ENCODE data around the gene EFCAB6.

The EFCAB6 gene

GRCh38 chr22:43736651-43737050 is 75.5 kb downstream of the EFCAB6 start:
- no peaks in the 10 kb centered on the region for H4K20me1 ChIP-seq (ENCODE audit: insufficient read depth, low read length)
- no peak overlapping the region for H3K4me2 ChIP-seq (ENCODE audit: low read length)
- H3K9ac ChIP-seq (ENCODE audit: low read length), result no peak overlapping the region
- H3K27me3 ChIP-seq (ENCODE audit: insufficient read depth, low read length), result peaks cover 4% of the 10 kb centered on the region
- H3K4me1 ChIP-seq (ENCODE audit: insufficient read depth, low read length, severe bottlenecking), result no peaks in the 10 kb centered on the region
- H3K9me2 ChIP-seq (ENCODE audit: low read depth, low read length), result no peaks in the 10 kb centered on the region
- no peak overlapping the region for H3K4me3 ChIP-seq (ENCODE audit: low read depth, low read length, poor library complexity, severe bottlenecking)
- no peaks in the 10 kb centered on the region for H3K9me3 ChIP-seq (ENCODE audit: low read length)
- no peaks in the 10 kb centered on the region for H3F3A ChIP-seq (ENCODE audit: insufficient read depth, low read length)
- H3K27ac ChIP-seq (ENCODE audit: low read depth, low read length, poor library complexity, severe bottlenecking), result no peak overlapping the region
- TF ChIP-seq EZH2 (IDR thresholded peaks at IDR 0.05; ENCODE audit: borderline replicate concordance, low read length) (no peak), CTCF (IDR thresholded peaks at IDR 0.05; ENCODE audit: low read length) (no peak)
- H2AFZ ChIP-seq (ENCODE audit: low read length), result no peak overlapping the region
- no peaks in the 10 kb centered on the region for H3K79me2 ChIP-seq (ENCODE audit: insufficient read depth, low read length)
- H3K36me3 ChIP-seq (ENCODE audit: insufficient read depth, low read length), result no peaks in the 10 kb centered on the region

GRCh38 chr22:43734370-43735150 is 77.5 kb downstream of the EFCAB6 start:
- Histone ChIP-seq H3K9me2 (ENCODE audit: low read depth, low read length) (no peaks in the 10 kb centered on the region), H3K9me3 (ENCODE audit: low read length) (no peaks in the 10 kb centered on the region), H3K27me3 (ENCODE audit: insufficient read depth, low read length) (peaks cover 4% of the 10 kb centered on the region), H4K20me1 (ENCODE audit: insufficient read depth, low read length) (no peaks in the 10 kb centered on the region), H3K79me2 (ENCODE audit: insufficient read depth, low read length) (no peaks in the 10 kb centered on the region), H2AFZ (ENCODE audit: low read length) (no peak overlapping the region), H3F3A (ENCODE audit: insufficient read depth, low read length) (no peaks in the 10 kb centered on the region), H3K27ac (ENCODE audit: low read depth, low read length, poor library complexity, severe bottlenecking) (no peak overlapping the region), H3K9ac (ENCODE audit: low read length) (no peak overlapping the region), H3K4me3 (ENCODE audit: low read depth, low read length, poor library complexity, severe bottlenecking) (no peak overlapping the region), H3K4me1 (ENCODE audit: insufficient read depth, low read length, severe bottlenecking) (no peaks in the 10 kb centered on the region), H3K4me2 (ENCODE audit: low read length) (no peak overlapping the region), H3K36me3 (ENCODE audit: insufficient read depth, low read length) (no peaks in the 10 kb centered on the region)
- TF ChIP-seq CTCF (IDR thresholded peaks at IDR 0.05; ENCODE audit: low read length) (no peak), EZH2 (IDR thresholded peaks at IDR 0.05; ENCODE audit: borderline replicate concordance, low read length) (no peak)

GRCh38 chr22:43733138-43733537 is 79.0 kb downstream of the EFCAB6 start:
- Histone ChIP-seq H3K27ac (ENCODE audit: low read depth, low read length, poor library complexity, severe bottlenecking) (no peak overlapping the region), H4K20me1 (ENCODE audit: insufficient read depth, low read length) (no peaks in the 10 kb centered on the region), H3K36me3 (ENCODE audit: insufficient read depth, low read length) (no peaks in the 10 kb centered on the region), H3K4me1 (ENCODE audit: insufficient read depth, low read length, severe bottlenecking) (no peaks in the 10 kb centered on the region), H3K27me3 (ENCODE audit: insufficient read depth, low read length) (peaks cover 4% of the 10 kb centered on the region), H3K79me2 (ENCODE audit: insufficient read depth, low read length) (no peaks in the 10 kb centered on the region), H3F3A (ENCODE audit: insufficient read depth, low read length) (no peaks in the 10 kb centered on the region), H3K4me2 (ENCODE audit: low read length) (no peak overlapping the region), H3K4me3 (ENCODE audit: low read depth, low read length, poor library complexity, severe bottlenecking) (no peak overlapping the region), H3K9me3 (ENCODE audit: low read length) (no peaks in the 10 kb centered on the region), H3K9me2 (ENCODE audit: low read depth, low read length) (no peaks in the 10 kb centered on the region), H3K9ac (ENCODE audit: low read length) (no peak overlapping the region), H2AFZ (ENCODE audit: low read length) (no peak overlapping the region)
- no peak for TF ChIP-seq EZH2 (IDR thresholded peaks at IDR 0.05; ENCODE audit: borderline replicate concordance, low read length)
- TF ChIP-seq CTCF (IDR thresholded peaks at IDR 0.05; ENCODE audit: low read length), result no peak
